Caco-2 (cell line): ENCODE results near the gene CPVL. TPM values are rescaled to one million over a fixed set of nuclear protein-coding genes. Genes with fewer than 3 reads are reported as not detected.

ENCODE experiments used
- BruUV-seq: library from RNA; stranded (reverse); fragments of 400-500 nt; replicated peaks from 2 replicates; lab custom pipeline; 2021; lab: Mats Ljungman, UMichigan
- CTCF ChIA-PET: fragments of 300-600 bp; sonication (Branson Sonifier 250); formaldehyde crosslinking; loops from one replicate; lab custom pipeline; 2022; ENCODE audit warnings: antibody characterized with exemption; lab: Charles Lee
- POLR2A ChIA-PET: fragments of 300-600 bp; sonication (Branson Sonifier 250); formaldehyde crosslinking; loops from one replicate; lab custom pipeline; 2022; ENCODE audit warnings: antibody characterized with exemption; lab: Charles Lee
- DNase-seq, 2 experiments: peaks; one replicate each; pipeline versions ENCODE4 v3.0.0 to v3.0.0-alpha.2; 2020 to 2022
- H3K27me3 ChIP-seq: replicated peaks from 2 replicates; pipeline ENCODE4 v1.6.0; 2011; ENCODE audit warnings: low read length; ENCODE audit not compliant: control insufficient read depth, insufficient read depth
- H3K36me3 ChIP-seq: 2 replicates; pipeline ENCODE4 v1.5.1; 2011; ENCODE audit warnings: low read length; ENCODE audit not compliant: control insufficient read depth, insufficient read depth
- H3K4me1 ChIP-seq: fragments of 250-450 bp; sonication (Bioruptor Pico); 2 replicates; pipeline ENCODE4 v1.5.1; 2020; ENCODE audit warnings: mild to moderate bottlenecking
- H3K4me3 ChIP-seq: 2 replicates; pipeline ENCODE4 v1.5.1; 2011; ENCODE audit warnings: low read depth, mild to moderate bottlenecking, control low read depth, low read length
- H3K9me3 ChIP-seq: fragments of 250-450 bp; sonication (Bioruptor Pico); 2 replicates; pipeline ENCODE4 v1.5.1; 2020; ENCODE audit warnings: mild to moderate bottlenecking, moderate library complexity
- H3K27ac Mint-ChIP-seq: one replicate; pipeline ENCODE4 v1.8.0; 2022; ENCODE audit warnings: mixed read lengths; ENCODE audit not compliant: unreplicated experiment
- H3K27me3 Mint-ChIP-seq: one replicate; pipeline ENCODE4 v1.8.0; 2022; ENCODE audit warnings: mixed read lengths; ENCODE audit not compliant: insufficient read depth, unreplicated experiment
- H3K36me3 Mint-ChIP-seq: one replicate; pipeline ENCODE4 v1.8.0; 2022; ENCODE audit warnings: mild to moderate bottlenecking, mixed read lengths; ENCODE audit not compliant: insufficient read depth, unreplicated experiment
- H3K4me1 Mint-ChIP-seq: one replicate; pipeline ENCODE4 v1.8.0; 2022; ENCODE audit warnings: low read depth, mixed read lengths; ENCODE audit not compliant: unreplicated experiment
- H3K4me3 Mint-ChIP-seq: one replicate; pipeline ENCODE4 v1.8.0; 2022; ENCODE audit warnings: mild to moderate bottlenecking, moderate library complexity, mixed read lengths; ENCODE audit not compliant: unreplicated experiment
- H3K9me3 Mint-ChIP-seq: one replicate; pipeline ENCODE4 v1.8.0; 2022; ENCODE audit warnings: mixed read lengths; ENCODE audit not compliant: unreplicated experiment
- intact Hi-C: fragments of 100-400 bp; cut with micrococcal nuclease; formaldehyde crosslinking; loops from one replicate; pipeline ENCODE4 v1.10.0; 2022; ENCODE audit not compliant: unreplicated experiment
- total RNA-seq: library from RNA; stranded (reverse); gene quantifications from 2 replicates; pipeline ENCODE4 v1.2.3, GENCODE V29; 2022
- TF ChIP-seq, protein P1 (sequence below), 2 experiments: fragments of 200-600 bp in 1 of 2; IDR thresholded peaks; 1 replicate in 1 of 2; 2 replicates in 1 of 2; pipeline versions ENCODE4 v1.5.1 to v1.8.0; 2011 to 2022; ENCODE audit warnings: antibody characterized with exemption in 1 of 2, control low read depth in 1 of 2, inconsistent platforms in 1 of 2, low read depth in 1 of 2, low read length in 1 of 2, mild to moderate bottlenecking in 1 of 2, moderate library complexity in 1 of 2; ENCODE audit not compliant: insufficient read depth in 1 of 2, severe bottlenecking in 1 of 2, unreplicated experiment in 1 of 2

The CPVL gene
- total RNA-seq, 1 experiment from 2014 or later, result 109 TPM

DNA sequence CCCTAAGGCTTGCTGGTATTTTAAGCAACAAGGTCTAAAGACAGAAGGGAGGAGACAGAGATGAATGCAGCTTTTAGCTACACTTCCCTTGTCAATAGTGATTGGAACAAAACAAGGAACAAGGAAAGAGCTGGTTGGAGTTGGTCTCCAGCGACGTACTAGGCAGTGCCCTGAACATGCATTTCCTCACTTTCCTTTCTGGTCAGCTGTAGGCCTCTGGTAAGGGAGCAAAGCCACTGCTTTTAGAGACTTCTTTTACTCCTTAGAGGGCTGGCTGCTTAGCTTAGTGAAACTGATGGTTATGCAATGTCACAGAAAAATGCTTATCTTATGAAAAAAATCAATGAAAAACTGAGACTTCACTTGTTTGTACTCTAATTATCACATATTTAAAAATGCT lies 112.8 kb downstream of the CPVL start:
- Histone ChIP-seq H3K4me1 (peaks cover 8% of the 10 kb centered on the region), H3K27me3 (no peaks in the 10 kb centered on the region), H3K9me3 (no peaks in the 10 kb centered on the region), H3K4me3 (no peak overlapping the region), H3K36me3 (0 out of 2 replicates have a peak, but pooled peaks cover 1% of the 10 kb centered on the region)
- H3K27ac Mint-ChIP-seq, result no peak overlapping the region
- POLR2A ChIA-PET, result no interaction called here
- BruUV-seq, result no TSS peak
- no peaks in the 10 kb centered on the region for H3K36me3 Mint-ChIP-seq
- TF ChIP-seq, protein P1, sequence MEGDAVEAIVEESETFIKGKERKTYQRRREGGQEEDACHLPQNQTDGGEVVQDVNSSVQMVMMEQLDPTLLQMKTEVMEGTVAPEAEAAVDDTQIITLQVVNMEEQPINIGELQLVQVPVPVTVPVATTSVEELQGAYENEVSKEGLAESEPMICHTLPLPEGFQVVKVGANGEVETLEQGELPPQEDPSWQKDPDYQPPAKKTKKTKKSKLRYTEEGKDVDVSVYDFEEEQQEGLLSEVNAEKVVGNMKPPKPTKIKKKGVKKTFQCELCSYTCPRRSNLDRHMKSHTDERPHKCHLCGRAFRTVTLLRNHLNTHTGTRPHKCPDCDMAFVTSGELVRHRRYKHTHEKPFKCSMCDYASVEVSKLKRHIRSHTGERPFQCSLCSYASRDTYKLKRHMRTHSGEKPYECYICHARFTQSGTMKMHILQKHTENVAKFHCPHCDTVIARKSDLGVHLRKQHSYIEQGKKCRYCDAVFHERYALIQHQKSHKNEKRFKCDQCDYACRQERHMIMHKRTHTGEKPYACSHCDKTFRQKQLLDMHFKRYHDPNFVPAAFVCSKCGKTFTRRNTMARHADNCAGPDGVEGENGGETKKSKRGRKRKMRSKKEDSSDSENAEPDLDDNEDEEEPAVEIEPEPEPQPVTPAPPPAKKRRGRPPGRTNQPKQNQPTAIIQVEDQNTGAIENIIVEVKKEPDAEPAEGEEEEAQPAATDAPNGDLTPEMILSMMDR (IDR thresholded peaks at IDR 0.05; ENCODE audit: insufficient read depth in 1 of 2, low read depth in 1 of 2, low read length in 1 of 2, severe bottlenecking in 1 of 2, unreplicated experiment in 1 of 2), result no peak
- DNase-seq, result no peak
- intact Hi-C loops, result no loop called here
- CTCF ChIA-PET, result interaction anchor here (0.5 to 0.7 kb wide), 2 partner anchors 529 to 1738 kb away, joined by 3 to 4 read pairs; no protein-coding TSS in a partner anchor
- H3K4me1 Mint-ChIP-seq, result peaks cover 4% of the 10 kb centered on the region
- no peaks in the 10 kb centered on the region for H3K27me3 Mint-ChIP-seq
- H3K9me3 Mint-ChIP-seq, result no peaks in the 10 kb centered on the region
- no peak overlapping the region for H3K4me3 Mint-ChIP-seq

DNA sequence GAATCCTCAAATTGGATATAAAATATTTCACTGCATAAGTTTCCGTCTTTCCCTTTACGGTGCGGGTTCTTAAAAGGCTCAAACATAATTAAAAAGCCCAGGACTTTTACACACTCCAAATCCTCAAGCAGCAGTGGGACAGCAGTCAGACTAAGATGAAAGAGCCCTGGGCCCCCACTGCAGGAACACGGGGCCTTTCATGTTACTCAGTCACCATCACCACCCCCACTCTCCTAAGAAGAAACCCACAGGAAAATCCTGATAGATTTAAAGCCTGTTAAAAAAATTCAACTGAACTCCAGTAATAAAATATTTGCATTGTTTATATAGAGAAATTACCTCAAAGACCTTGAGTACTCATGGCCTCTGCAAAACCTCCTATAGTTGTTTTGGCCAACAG lies 114.2 kb downstream of the CPVL start:
- Mint-ChIP-seq H3K27ac (no peak overlapping the region), H3K36me3 (no peaks in the 10 kb centered on the region), H3K4me1 (no peaks in the 10 kb centered on the region), H3K4me3 (no peak overlapping the region), H3K27me3 (no peaks in the 10 kb centered on the region), H3K9me3 (peaks cover 14% of the 10 kb centered on the region)
- ChIA-PET POLR2A (no interaction called here), CTCF (no interaction called here)
- intact Hi-C loops, result no loop called here
- H3K36me3 ChIP-seq, result 0 out of 2 replicates have a peak, but pooled peaks cover 1% of the 10 kb centered on the region
- H3K27me3 ChIP-seq, result no peaks in the 10 kb centered on the region
- no TSS peak for BruUV-seq
- H3K9me3 ChIP-seq, result no peaks in the 10 kb centered on the region
- H3K4me3 ChIP-seq, result no peak overlapping the region
- no peaks in the 10 kb centered on the region for H3K4me1 ChIP-seq
- no peak for DNase-seq
- TF ChIP-seq, protein P1 (IDR thresholded peaks at IDR 0.05; ENCODE audit: insufficient read depth in 1 of 2, low read depth in 1 of 2, low read length in 1 of 2, severe bottlenecking in 1 of 2, unreplicated experiment in 1 of 2), result no peak

DNA sequence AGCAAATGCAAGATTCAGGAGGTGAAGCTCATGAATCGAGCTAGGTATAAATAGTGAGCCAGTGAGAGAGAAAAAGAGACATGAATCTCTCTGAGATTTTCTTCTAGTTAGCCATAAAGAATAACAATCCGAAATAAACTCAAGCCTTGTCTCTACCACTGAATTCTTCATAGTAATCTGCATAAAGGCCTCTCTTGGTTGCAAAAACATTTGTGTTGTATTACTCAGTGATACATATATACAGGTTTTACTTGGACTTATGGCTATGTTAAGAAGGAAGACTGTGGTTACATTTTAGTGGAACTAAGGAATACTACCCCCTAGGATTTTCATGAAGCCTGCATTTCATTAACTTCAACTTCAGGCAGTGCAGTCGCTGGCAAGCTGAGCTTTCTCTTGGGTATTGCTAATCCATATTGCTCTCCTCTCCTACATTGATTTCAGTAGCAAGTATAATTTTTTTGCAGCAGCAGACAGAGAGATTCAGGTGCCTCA lies 115.5 kb downstream of the CPVL start:
- intact Hi-C loops, result no loop called here
- H3K4me1 Mint-ChIP-seq, result no peaks in the 10 kb centered on the region
- no peaks in the 10 kb centered on the region for H3K4me1 ChIP-seq
- H3K27me3 Mint-ChIP-seq, result no peaks in the 10 kb centered on the region
- H3K27me3 ChIP-seq, result no peaks in the 10 kb centered on the region
- no peaks in the 10 kb centered on the region for H3K36me3 ChIP-seq
- no peaks in the 10 kb centered on the region for H3K36me3 Mint-ChIP-seq
- H3K9me3 Mint-ChIP-seq, result peaks cover 27% of the 10 kb centered on the region
- H3K9me3 ChIP-seq, result peaks cover 8% of the 10 kb centered on the region; the same call in 1 of the 2 replicates
- no peak overlapping the region for H3K4me3 Mint-ChIP-seq
- H3K4me3 ChIP-seq, result no peak overlapping the region
- BruUV-seq, result no TSS peak
- TF ChIP-seq, protein P1 (IDR thresholded peaks at IDR 0.05; ENCODE audit: insufficient read depth in 1 of 2, low read depth in 1 of 2, low read length in 1 of 2, severe bottlenecking in 1 of 2, unreplicated experiment in 1 of 2), result no peak
- ChIA-PET POLR2A (no interaction called here), CTCF (no interaction called here)
- DNase-seq, result no peak
- H3K27ac Mint-ChIP-seq, result no peak overlapping the region
